Measurements from ENCODE around the gene CSTPP1. TPM values are rescaled to one million over a fixed set of nuclear protein-coding genes. Genes with fewer than 3 reads are reported as not detected.
"Not testable (repeated sequence)": the region's sequence is repeated elsewhere in the genome, so short reads cannot be mapped to it uniquely, and the experiment has no call there.

CSTPP1 gene

DNA sequence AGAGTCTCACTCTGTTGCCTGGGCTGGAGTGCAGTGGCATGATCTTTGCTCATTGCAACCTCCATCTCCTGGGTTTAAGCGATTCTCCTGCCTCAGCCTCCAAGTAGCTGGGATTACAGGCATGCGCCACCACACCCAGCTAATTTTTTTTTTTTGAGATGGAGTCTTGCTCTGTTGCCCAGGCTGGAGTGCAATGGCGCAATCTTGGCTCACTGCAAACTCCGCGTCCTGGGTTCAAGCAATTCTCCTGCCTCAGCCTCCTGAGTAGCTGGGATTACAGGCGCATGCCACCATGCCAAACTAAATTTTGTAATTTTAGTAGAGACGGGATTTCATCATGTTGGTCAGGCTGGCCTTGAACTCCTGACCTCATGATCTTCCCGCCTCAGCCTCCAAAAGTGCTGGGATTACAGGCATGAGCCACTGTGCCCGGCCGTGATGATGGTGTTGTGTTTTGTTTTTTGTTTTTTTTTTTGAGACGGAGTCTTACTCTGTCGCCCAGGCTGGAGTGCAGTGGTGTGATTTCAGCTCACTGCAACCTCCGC, 271.5 kb downstream of the CSTPP1 start:
- H3K18ac ChIP-seq (ENCODE audit: low read length); H4K8ac ChIP-seq (ENCODE audit: low read depth, low read length); H2BK12ac ChIP-seq (ENCODE audit: low read length); H3K4me1 ChIP-seq (ENCODE audit: control insufficient read depth in 2 of 2, insufficient read depth in 1 of 2, low read depth in 1 of 2, low read length in 2 of 2); H3K79me1 ChIP-seq (ENCODE audit: low read depth, low read length); H4K91ac ChIP-seq (ENCODE audit: low read depth, low read length, poor library complexity); DNase-seq (ENCODE audit: low spot score); H3K14ac ChIP-seq (ENCODE audit: low read length); H3K23ac ChIP-seq (ENCODE audit: low read depth, low read length, poor library complexity); H3K36me3 ChIP-seq (replicated peaks in 1 of 2; ENCODE audit: control insufficient read depth in 2 of 2, insufficient read depth in 2 of 2, low read length in 2 of 2); H2AFZ ChIP-seq (ENCODE audit: low read length); H3K9me3 ChIP-seq (replicated peaks in 1 of 2; ENCODE audit: control insufficient read depth in 2 of 2, insufficient read depth in 1 of 2, low read depth in 1 of 2, low read length in 2 of 2); H2BK5ac ChIP-seq (ENCODE audit: low read length); H3K9ac ChIP-seq (ENCODE audit: low read depth, low read length, poor library complexity); H3K4ac ChIP-seq (ENCODE audit: low read length); H2BK15ac ChIP-seq (ENCODE audit: low read length); H2AK5ac ChIP-seq (ENCODE audit: low read depth, low read length); H3K27ac ChIP-seq (replicated peaks; ENCODE audit: low read length); H2BK120ac ChIP-seq (ENCODE audit: low read depth, low read length); H3K4me3 ChIP-seq (ENCODE audit: low read length in 2 of 2); H3K4me2 ChIP-seq (ENCODE audit: insufficient read depth, low read length, poor library complexity, severe bottlenecking): not testable (repeated sequence)
- WGBS, 2 donors (ENCODE audit: extremely low coverage in 2 of 2, insufficient read length in 2 of 2, insufficient replicate concordance in 1 of 2) = no CpG with 5 or more reads among the region's 13 CpGs
- peaks cover 0 to 11% (median 0%) of the 10 kb centered on the region in 3 experiments for H3K27me3 ChIP-seq (ENCODE audit: control insufficient read depth in 3 of 3, insufficient read depth in 3 of 3, low read depth in 1 of 3, low read length in 3 of 3)

DNA sequence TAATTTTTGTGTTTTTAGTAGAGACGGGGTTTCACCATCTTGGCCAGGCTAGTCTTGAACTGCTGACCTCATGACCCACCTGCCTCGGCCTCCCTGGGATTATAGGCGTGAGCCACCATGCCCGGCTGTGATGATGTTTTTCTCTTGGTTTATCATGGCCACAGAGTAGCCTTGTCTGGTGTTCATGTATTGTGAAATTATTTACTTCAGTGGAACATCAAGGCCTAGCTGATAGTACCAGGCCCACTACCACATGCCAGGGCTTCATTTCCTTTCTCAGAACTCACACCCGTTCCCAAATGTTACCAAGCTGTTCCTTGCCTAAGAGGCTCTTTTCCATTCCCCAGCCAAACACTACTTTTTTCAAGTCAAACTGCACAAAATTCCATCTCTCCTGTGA, 272.1 kb downstream of the CSTPP1 start:
- Histone ChIP-seq H3K9me3 (replicated peaks in 1 of 2; ENCODE audit: control insufficient read depth in 2 of 2, insufficient read depth in 1 of 2, low read depth in 1 of 2, low read length in 2 of 2) (no peaks in the 10 kb centered on the region), H3K4me2 (ENCODE audit: insufficient read depth, low read length, poor library complexity, severe bottlenecking) (no peak overlapping the region), H3K27ac (replicated peaks; ENCODE audit: low read length) (no peak overlapping the region), H2AK5ac (ENCODE audit: low read depth, low read length) (no peak overlapping the region), H4K91ac (ENCODE audit: low read depth, low read length, poor library complexity) (no peak overlapping the region), H3K4me1 (ENCODE audit: control insufficient read depth in 2 of 2, insufficient read depth in 1 of 2, low read depth in 1 of 2, low read length in 2 of 2) (peaks cover 0 to 2% of the 10 kb centered on the region in 2 donors), H4K8ac (ENCODE audit: low read depth, low read length) (no peak overlapping the region), H3K4ac (ENCODE audit: low read length) (no peak overlapping the region), H3K9ac (ENCODE audit: low read depth, low read length, poor library complexity) (no peak overlapping the region), H3K27me3 (ENCODE audit: control insufficient read depth in 3 of 3, insufficient read depth in 3 of 3, low read depth in 1 of 3, low read length in 3 of 3) (peaks cover 0 to 11% (median 0%) of the 10 kb centered on the region in 3 experiments), H2BK120ac (ENCODE audit: low read depth, low read length) (no peak overlapping the region), H2BK5ac (ENCODE audit: low read length) (no peak overlapping the region), H3K79me1 (ENCODE audit: low read depth, low read length) (no peaks in the 10 kb centered on the region), H3K4me3 (ENCODE audit: low read length in 2 of 2) (no peak overlapping the region), H3K18ac (ENCODE audit: low read length) (no peak overlapping the region), H3K36me3 (replicated peaks in 1 of 2; ENCODE audit: control insufficient read depth in 2 of 2, insufficient read depth in 2 of 2, low read length in 2 of 2) (no peaks in the 10 kb centered on the region), H3K23ac (ENCODE audit: low read depth, low read length, poor library complexity) (no peak overlapping the region), H3K14ac (ENCODE audit: low read length) (no peak overlapping the region), H2BK15ac (ENCODE audit: low read length) (no peak overlapping the region), H2AFZ (ENCODE audit: low read length) (no peak overlapping the region), H2BK12ac (ENCODE audit: low read length) (no peak overlapping the region)
- DNase-seq (ENCODE audit: low spot score) = no peak
- WGBS, 2 donors (ENCODE audit: extremely low coverage in 2 of 2, insufficient read length in 2 of 2, insufficient replicate concordance in 1 of 2) = no CpG with 5 or more reads among the region's 5 CpGs

Small RNA genes lying within 50 kb of the gene (small RNA-seq; reads per million reads assigned to genes)
- gene MIR6745 (ENCODE audit: insufficient read depth) = not detected

All from neuronal stem cell (in vitro differentiated cells).